SIG-M5 (cell line): ENCODE measurements around the gene SLC2A11.
A peak's percentile ranks its signal among the peaks of the same experiment; 100 is the strongest.
"Not testable (repeated sequence)": the region's sequence is repeated elsewhere in the genome, so short reads cannot be mapped to it uniquely, and the experiment has no call there.

Source experiments
- DNase-seq: peaks from one replicate; lab custom pipeline; 2025; lab: John Stamatoyannopoulos, UW

SLC2A11 gene

DNA sequence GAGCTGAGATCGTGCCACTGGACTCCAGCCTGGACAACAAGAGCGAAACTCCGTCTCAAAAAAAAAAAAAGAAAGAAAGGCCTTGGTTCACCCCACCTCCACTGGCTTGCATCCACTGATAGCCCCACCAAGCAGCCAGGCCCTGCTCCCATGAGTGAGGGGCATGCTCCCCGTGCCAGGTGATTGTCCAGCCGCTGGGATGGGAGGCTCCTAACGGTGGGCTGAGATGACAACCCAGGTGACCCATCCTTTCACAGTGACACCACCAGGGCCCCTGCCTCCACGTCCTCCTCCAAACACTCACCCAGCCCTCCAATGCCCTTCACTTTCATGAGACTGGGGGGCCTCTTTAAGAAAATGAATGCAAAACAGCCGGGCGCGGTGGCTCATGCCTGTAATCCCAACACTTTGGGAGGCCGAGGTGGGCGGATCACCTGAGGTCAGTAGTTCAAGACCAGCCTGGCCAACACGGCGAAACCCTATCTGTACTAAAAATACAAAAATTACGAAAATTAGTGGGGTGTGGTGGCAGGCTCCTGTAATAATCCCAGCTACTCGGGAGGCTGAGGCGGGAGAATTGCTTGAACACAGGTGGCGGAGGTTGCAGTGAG is 10.3 kb upstream of the SLC2A11 start:
- DNase-seq, result no peak

DNA sequence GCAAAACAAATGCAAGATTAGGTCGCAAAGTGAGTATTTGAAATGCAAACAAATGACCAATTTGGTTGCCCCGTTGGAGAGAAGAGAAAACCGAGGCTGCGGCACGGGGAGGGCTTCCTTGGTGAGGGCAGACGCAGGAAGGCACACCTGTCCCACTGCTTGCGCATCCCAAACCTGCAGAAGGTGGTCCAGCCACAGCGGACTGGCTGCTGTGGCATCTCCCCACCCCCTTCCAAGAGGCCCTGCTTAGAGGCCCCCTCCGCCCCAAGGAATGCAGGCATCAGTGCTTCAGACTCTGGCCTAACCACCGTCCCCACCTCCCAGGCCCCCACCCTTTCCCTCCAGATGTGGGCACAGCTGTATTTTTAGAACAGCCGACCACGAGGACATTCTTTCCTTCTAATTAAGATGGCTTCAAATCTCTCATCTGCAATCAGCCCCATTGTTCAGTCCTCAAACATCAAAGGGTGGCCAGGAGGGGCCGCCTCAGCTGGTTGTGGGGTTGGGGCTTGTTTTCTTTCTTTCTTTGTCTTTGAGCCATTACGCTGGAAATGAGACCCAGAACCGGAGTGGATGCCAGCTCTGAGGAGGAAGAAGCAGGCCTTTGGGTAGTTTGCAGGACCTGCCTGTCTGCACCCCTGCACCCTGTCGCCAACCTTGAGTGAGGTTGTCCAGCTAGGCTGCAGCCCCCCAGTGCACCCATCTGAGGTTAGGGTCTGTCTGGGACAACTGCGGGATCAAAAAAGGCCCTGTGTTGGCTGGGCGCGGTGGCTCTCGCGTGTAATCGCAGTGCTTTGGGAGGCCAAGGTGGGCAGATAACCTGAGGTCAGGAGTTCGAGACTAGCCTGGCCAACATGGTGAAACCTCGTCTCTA is 9.4 kb upstream of the SLC2A11 start:
- DNase-seq, result no peak

DNA sequence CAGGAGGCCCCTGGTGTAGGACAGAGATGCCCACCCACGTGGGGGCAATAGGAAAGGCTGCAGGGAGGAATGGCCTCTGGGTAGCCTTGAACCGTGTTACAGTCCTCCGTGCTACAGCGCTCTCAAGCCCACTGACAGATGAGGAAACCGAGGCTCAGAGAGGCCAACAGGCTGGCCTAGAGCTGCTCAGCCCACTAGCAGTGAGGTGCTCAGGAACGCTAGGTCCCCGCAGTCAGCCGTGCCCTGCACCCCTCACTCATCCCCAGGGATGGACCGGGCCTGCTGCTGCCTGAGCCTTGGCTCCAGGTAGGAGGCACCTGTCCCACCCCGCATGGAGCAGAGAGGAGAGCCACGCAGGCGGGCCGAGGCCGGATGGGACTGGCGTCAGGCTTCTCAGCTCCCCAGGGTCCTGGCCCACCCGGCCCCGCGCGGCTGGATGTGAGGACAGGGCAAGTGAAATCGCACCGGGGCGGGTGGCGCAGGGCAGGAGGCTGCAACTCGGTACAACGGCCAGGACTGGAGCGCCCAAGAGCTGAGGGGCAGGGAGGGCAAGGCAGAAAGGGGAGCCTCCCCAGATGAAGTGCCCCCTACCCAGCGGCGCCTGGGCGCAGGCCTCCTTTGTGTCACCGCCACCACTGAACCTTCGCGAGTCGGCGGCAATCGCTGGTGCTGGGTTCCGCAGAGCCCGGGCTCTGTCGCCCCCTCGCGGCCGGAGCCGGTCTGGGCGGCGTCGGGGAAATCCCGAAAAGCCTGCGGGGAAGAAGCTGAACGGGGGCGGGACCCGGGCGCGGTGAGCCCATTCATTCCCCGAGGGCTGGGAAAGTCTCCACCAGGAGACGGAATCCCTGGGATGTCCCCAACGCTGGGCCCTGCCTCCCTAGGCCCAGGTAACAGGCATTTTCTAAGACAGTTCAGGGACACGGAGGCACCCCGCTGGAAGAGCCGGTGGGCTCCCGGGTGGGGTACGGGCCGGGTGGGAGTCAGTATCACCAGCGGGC is 8.4 kb upstream of the SLC2A11 start:
- peak; percentile 1 for DNase-seq

DNA sequence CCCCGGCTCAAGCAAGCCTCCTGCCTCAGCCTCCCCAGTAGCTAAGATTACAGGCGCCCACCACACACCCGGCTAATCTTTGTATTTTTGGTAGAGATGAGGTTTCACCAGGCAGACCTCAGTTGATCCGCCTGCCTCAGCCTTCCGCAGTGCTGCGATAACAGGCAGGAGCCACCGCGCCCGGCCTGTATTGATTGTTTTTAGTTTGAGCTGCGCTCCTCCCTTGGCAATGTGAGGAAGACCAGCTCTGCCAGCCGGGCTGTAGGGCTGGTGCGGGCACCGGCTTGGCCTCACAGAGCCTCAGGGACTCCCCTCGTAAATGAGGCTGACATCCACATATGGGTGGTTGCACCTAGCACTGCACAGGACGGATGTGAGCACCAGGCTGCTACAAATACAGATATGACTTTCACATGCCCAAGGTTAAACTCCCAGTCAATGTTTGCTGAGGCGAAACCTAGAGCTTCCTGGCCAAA is 7.5 kb upstream of the SLC2A11 start:
- DNase-seq, result no peak

DNA sequence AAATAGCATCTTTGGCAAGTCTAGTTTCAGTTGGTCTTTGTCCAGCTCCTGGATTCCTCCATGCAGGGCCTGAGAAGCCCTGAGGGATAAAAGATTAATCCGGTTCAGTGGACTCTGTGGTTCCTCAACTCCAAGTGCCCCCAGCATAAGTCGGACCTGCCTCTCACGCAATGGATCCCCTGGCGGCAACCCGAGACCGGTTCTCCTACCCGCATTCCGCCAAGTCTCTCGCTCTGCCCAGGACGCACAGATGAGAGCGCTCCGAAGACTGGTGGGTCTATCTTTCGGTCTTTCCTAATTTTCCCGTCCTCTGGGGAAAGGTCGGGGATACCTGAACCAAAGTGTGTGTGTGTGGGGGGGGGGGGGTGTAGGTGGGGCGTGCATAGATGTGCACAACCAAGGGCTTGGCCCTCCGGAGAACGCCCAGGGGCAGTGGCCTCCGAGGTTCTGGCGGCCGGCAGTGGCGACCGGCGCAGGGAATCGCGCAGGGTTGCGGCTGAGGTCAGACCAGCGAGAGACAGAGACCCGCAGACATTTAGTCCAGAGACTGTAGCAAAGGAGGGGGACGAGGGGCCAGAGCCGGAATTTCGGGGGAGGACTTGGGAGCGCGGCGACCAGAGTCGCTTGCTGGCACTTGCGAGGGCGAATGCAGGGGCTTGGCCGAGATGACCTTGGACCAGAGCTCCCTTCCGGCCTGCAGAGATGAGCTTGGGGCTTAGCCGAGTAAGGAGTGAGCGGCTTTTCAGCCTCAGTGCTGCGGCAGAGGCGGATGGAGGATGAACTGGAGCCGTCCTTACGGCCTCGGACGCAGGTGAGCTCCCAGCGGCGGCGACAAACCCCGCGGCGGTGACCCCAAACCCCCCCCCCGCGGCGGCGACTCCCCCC is 712 bp upstream of the SLC2A11 start:
- no peak for DNase-seq

DNA sequence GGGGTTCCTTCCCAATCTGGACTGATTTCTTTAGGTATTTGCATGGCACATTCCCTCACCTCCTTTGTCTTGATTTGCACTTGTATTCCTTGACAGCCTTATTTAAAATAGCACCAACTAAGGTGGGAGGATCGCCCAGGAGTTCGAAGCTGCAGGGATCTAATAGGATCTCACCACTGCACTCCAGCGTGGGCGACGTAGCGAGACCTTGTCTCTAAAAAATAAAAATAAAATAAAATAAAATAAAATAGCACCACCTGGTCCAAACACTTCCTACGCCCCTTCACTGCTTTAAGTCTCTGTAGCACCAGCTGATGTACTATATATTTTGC is 775 bp downstream of the SLC2A11 start:
- no peak for DNase-seq

DNA sequence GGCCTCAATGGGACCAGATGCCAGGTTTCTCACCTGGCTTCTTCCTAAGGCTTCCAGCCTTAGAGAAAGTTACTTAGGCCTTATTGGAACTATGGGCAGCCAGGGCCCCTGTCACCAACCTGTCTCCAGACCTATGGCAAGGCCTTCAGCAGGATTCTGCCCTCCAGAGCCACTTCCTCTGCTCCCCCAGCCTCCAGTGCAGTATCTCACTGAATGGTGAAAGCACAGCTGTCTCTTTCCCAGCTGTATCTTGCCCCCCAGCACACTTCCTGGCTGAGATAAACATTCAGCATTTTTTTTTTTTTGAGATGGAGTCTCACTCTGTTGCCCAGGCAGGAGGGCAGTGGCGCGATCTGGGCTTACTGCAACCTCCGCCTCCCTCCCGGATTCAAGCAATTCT is 1.5 kb downstream of the SLC2A11 start:
- no peak for DNase-seq

DNA sequence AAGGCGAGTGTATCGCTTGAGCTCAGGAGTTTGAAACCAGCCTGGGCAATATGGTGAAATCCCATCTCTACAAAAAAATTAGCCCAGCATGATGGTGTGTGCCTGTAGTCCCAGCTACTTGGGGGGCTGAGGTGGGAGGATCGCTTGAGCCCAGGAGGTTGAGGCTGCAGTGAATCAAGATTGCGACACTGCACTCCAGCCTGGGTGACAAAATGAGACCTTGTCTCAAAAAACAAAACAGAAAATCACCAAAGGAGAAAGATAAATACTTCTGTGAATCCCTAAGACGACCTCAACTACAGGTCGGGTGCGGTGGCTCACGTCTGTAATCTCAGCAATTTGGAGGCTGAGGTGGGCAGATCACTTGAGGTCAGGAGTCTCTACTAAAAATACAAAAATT is 2.5 kb downstream of the SLC2A11 start:
- DNase-seq, result not testable (repeated sequence)

DNA sequence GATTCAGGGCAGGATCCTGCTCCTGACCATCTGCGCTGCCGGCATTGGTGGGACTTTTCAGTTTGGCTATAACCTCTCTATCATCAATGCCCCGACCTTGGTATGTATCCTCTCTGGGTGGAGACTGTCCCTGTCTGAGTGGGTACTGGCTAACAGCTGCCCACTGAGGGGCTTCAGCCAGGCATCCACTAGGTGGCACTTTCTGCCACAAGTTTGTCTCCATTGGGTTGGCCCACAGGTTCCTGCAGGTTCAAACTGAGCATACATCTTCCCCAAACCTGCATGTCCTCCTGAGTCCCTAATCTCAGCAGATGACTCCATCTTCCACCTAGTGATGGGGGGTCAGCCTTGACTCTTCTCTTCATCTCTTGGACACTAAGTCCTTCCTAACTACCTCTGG is 4.4 kb downstream of the SLC2A11 start:
- no peak for DNase-seq

DNA sequence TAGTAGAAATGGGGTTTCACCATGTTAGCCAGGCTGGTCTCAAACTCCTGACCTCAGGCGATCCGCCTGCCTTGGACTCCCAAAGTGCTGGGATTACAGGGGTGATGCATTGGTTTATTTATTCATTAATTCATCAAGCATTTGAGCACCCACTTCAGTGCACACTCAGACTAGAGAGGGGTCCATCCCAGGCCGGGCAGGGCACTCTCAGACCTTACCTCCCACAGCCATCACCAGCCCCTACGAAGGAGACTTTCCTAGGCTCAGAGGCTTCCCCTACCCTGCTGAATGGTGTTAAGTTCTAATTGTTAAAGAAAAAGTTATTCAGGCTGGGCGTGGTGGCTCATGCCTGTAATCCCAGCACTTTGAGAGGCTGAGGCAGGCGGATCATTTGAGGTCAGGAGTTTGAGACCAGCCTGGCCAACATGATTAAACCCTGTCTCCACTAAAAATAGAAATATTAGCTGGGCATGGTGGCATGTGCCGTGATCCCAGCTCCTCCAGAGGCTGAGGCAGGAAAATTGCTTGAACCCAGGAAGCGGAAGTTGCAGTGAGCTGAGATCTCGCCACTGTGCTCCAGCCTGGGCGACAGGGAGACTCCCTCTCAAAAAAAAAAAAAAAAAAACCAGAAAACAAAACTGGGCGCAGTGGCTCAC is 7.0 kb downstream of the SLC2A11 start:
- not testable (repeated sequence) for DNase-seq

DNA sequence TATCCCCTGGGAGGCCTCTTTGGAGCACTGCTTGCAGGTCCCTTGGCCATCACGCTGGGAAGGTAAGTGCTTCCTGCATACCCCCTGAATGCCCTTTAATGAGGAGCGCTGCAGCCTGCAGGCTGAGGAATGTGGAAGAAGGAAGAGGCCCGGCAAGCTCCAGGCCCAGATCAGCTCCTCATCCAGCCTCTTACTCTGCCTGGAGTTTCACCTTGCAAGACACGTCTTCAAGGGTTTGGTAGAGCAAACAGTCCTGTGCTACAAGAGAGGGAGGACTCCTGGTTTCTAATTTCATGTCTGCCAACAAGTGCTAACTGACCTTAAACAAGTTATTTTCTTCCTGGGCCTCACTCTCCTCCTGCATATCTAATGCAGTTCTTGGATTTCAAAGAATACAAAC is 10.9 kb downstream of the SLC2A11 start:
- DNase-seq, result no peak

DNA sequence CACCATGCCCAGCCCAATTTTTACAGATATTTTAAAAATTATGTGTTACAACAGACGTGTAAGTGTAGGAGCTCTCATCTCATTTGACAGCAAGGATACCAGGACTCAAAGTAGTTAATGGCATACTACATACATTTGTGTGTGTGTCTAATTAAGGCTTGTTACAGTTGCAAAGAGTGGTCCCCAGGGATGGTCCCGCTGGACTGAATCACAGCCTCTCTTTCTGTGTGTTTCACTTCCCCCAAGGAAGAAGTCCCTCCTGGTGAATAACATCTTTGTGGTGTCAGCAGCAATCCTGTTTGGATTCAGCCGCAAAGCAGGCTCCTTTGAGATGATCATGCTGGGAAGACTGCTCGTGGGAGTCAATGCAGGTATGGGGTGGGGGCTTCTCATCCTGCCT is 17.2 kb downstream of the SLC2A11 start:
- no peak for DNase-seq

DNA sequence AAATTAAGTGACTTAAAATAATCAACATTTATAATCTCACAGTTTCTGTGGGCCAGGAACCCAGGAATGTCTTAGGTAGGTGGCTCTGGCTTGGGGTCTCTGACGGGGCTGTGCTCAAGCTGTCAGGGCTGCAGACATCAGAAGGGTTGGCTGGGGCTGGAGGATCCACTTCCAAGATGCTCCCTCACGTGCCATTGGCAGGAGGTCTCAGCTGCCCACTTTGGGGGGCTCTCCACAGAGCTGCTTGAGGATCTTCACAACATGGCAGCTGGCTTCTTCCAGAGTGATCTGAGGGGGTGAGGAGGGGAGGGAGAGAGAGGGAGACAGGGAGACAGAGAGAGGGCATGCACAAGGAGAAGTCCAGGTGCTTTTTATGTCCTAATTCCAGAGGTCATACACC is 18.1 kb downstream of the SLC2A11 start:
- no peak for DNase-seq

DNA sequence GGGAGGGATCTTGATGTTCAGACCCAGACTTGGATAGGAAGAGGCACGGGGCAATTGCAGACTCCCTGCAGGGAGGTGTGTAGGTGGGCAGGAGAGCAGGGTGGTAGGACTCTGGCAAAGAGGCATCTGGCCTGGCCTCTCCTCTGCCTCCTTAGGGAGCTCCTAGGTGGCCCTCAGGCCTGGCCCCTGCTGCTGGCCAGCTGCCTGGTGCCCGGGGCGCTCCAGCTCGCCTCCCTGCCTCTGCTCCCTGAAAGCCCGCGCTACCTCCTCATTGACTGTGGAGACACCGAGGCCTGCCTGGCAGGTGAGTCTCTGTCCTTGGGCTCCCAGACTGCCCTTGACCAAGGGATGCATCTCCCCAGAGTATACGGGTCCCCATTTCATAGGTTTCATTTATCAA is 19.9 kb downstream of the SLC2A11 start:
- no peak for DNase-seq

DNA sequence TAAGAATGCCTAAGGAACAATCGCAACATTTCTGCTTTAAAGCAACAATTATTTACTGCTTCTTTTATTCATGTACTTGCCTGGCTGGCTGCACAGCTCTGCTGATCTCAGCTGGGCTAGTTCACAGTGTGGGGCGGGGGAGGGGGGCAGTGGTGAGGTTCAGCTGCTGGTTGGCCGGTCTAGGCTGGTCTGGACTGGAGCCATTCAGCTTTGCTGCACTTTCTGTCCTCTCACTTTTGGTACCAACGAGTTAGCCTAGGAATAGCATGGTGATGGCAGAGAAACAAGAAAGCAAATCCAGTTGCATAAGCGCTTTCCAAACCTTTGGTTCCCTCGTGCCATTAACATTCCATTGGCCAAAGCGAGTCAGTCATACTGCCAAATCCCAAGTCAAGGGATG is 20.5 kb downstream of the SLC2A11 start:
- no peak for DNase-seq

DNA sequence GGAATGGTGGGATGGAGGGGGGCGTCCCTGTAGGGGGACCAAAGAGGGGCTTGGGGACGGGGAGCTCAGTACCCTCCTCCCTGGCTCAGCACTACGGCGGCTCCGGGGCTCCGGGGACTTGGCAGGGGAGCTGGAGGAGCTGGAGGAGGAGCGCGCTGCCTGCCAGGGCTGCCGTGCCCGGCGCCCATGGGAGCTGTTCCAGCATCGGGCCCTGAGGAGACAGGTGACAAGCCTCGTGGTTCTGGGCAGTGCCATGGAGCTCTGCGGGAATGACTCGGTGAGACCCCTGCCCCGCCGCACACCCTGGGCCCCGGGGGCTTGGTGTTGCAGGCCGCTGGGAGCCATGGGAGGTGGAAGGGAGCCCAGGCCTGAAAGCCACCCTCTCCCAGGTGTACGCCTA is 24.7 kb downstream of the SLC2A11 start:
- no peak for DNase-seq

DNA sequence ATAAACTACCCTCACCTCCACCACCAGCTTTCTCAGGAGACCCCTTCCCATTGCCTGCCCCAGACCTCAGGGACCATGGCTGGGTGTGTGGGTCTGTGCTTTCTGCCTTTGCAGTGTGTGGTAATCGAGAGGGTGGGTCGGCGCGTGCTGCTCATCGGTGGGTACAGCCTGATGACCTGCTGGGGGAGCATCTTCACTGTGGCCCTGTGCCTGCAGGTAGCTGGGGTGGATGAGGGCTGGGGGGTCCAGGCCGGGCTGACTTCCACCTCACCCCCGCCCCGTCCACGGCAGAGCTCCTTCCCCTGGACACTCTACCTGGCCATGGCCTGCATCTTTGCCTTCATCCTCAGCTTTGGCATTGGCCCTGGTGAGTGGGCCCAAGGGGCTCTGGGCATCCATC is 26.0 kb downstream of the SLC2A11 start:
- no peak for DNase-seq

DNA sequence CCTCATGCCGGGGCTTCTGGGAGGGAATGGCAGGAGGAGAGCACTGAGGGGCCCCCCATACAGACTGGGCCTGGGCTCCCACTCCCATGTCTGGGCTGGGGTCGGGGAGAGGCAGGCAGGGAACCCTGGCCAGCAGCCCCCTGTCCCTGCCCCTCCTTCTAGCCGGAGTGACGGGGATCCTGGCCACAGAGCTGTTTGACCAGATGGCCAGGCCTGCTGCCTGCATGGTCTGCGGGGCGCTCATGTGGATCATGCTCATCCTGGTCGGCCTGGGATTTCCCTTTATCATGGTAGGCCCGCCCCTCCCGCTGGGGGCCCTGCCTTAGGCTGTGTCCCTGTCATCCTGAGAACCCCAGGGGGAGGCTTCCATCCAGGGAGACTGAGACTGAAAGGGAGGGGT is 26.5 kb downstream of the SLC2A11 start:
- no peak for DNase-seq

DNA sequence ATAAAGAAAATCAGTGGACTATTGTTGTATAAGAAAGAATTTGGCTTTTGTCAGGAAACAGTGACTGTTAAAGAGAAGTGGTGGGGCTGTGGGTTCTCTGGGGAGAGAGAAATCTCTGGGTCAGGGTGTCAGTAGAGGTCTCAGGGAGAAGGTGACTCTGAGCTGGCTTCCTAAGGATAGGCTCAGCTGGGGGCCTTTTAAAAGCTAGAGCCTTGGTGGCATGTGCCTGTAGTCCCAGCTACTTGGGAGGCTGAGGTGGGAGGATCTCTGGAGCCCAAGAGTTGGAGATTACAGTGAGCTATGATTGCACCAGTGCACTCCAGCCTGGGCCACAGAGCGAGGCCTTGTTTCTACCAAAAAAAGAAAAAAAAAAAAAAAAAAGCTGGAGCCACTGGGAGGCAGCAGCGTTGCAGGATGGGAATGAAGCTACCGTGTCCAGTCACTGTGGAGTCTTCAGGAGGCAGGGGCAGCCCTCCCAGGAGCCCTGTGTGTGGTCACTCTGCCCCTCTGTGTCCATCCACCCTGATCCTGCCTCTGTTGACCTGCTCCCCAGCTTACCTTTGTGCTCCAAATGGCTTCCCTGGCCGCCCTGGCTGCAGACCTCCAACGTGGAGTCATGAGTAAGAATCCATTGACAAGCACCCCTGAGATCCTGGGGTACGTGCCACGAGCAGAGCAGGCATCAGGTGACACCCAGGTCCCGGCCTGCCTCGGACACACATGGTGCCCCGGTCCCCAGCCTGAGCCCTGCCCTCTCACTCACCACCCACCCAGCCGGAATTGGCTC is 31.1 kb downstream of the SLC2A11 start:
- no peak for DNase-seq

DNA sequence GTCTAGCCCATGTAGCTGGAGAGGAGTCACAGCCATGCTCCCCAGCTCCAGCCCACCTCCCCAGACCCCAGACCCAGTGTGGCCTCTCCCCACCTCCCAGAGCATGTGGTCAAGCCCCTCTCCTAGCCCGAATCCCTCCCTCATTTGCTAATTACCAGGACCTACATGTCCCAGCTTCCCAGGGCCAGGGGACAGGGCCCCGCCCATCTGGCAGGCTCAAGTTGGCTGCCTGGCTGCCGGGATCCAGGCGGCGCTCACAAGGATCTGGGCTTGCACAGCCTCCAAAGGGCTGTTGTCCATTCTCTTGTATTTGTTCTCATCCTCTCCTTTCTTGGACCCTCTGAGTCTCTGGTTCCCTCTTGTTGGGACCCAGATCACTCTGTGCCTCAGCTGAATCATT is 31.9 kb downstream of the SLC2A11 start:
- no peak for DNase-seq
